ENCODE data around the gene DNASE1L3. TPM values are rescaled to one million over a fixed set of nuclear protein-coding genes. Genes with fewer than 3 reads are reported as not detected.

Gene DNASE1L3
- total RNA-seq, 1 donor from 2014 or later, result 125 TPM

GRCh38 chr3:58189691-58190090 lies 21.1 kb downstream of the DNASE1L3 start:
- intact Hi-C loops (cut with DNase I), result no loop called here
- Histone ChIP-seq H3K27me3 (no peaks in the 10 kb centered on the region), H3K36me3 (no peaks in the 10 kb centered on the region), H3K27ac (peak overlapping the region; percentile 42), H3K4me1 (peaks cover 3% of the 10 kb centered on the region), H3K4me3 (no peak overlapping the region), H3K9me3 (no peaks in the 10 kb centered on the region)
- ATAC-seq, result no peak
- no peak for TF ChIP-seq CTCF (IDR thresholded peaks at IDR 0.05)
- DNase-seq, result no peak

- intact Hi-C loops (cut with DNase I), result no loop called here
- DNase-seq, result no peak
- Histone ChIP-seq H3K9me3 (no peaks in the 10 kb centered on the region), H3K27ac (peak overlapping the region; percentile 42), H3K4me1 (peaks cover 3% of the 10 kb centered on the region), H3K36me3 (no peaks in the 10 kb centered on the region), H3K4me3 (no peak overlapping the region), H3K27me3 (no peaks in the 10 kb centered on the region)
- peak; percentile 44 for ATAC-seq
- TF ChIP-seq CTCF (IDR thresholded peaks at IDR 0.05), result no peak
These were observed 21.8 kb downstream of the DNASE1L3 start for GRCh38 chr3:58188921-58189451.

- no peak for DNase-seq
- no peak for TF ChIP-seq CTCF (IDR thresholded peaks at IDR 0.05)
- no peak overlapping the region for H3K27ac ChIP-seq
- H3K9me3 ChIP-seq, result no peaks in the 10 kb centered on the region
- intact Hi-C loops (cut with DNase I), result no loop called here
- H3K27me3 ChIP-seq, result no peaks in the 10 kb centered on the region
- H3K36me3 ChIP-seq, result no peaks in the 10 kb centered on the region
- peaks cover 3% of the 10 kb centered on the region for H3K4me1 ChIP-seq
- no peak overlapping the region for H3K4me3 ChIP-seq
- no peak for ATAC-seq
These were observed 22.6 kb downstream of the DNASE1L3 start for GRCh38 chr3:58188173-58188564.

GRCh38 chr3:58184982-58185360 lies 25.8 kb downstream of the DNASE1L3 start:
- no peak for TF ChIP-seq CTCF (IDR thresholded peaks at IDR 0.05)
- Histone ChIP-seq H3K4me1 (peaks cover 3% of the 10 kb centered on the region), H3K4me3 (no peak overlapping the region), H3K27ac (no peak overlapping the region), H3K36me3 (no peaks in the 10 kb centered on the region), H3K27me3 (no peaks in the 10 kb centered on the region), H3K9me3 (no peaks in the 10 kb centered on the region)
- intact Hi-C loops (cut with DNase I), result no loop called here
- ATAC-seq (no peak), DNase-seq (no peak)

GRCh38 chr3:58184309-58184981 lies 26.3 kb downstream of the DNASE1L3 start:
- DNase-seq, result no peak
- Histone ChIP-seq H3K4me1 (peaks cover 3% of the 10 kb centered on the region), H3K27ac (no peak overlapping the region), H3K36me3 (no peaks in the 10 kb centered on the region), H3K27me3 (no peaks in the 10 kb centered on the region), H3K4me3 (no peak overlapping the region), H3K9me3 (no peaks in the 10 kb centered on the region)
- intact Hi-C loops (cut with DNase I), result no loop called here
- TF ChIP-seq CTCF (IDR thresholded peaks at IDR 0.05), result no peak
- no peak for ATAC-seq
